Measurements from ENCODE around the gene C16orf87. TPM values are rescaled to one million over a fixed set of nuclear protein-coding genes. Genes with fewer than 3 reads are reported as not detected.

The C16orf87 gene
- total RNA-seq, 1 experiment from 2014 or later: 22.5 TPM

DNA sequence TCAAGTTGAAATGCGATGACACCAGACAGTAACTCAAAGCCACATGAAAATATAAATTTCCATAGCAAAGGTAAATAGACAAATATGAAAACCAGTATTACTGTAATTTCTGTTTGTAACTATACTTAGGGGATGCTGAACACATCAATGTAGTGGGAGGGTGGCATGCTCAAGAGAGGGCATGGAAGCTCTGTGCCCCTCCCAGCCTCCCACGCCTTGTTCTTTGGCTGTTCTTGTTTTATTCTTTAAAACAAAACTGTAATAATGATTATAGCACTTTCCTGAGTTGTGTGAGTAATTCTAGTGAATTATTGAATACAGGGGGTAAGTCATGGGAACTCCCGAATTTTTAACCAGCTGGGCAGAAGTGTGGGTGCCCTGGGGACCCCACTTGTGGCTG lies 42.2 kb upstream of the C16orf87 start:
- ATAC-seq (no peak), DNase-seq (ENCODE audit: low spot score) (no peak)
- Mint-ChIP-seq H3K4me3 (no peak overlapping the region), H3K9me3 (peaks cover 7% of the 10 kb centered on the region), H3K27me3 (ENCODE audit: low read depth) (no peaks in the 10 kb centered on the region), H3K27ac (no peak overlapping the region), H3K36me3 (peaks cover 1% of the 10 kb centered on the region), H3K4me1 (peaks cover 22% of the 10 kb centered on the region)
- ChIA-PET CTCF (interaction anchor here (2.5 kb wide), 1 partner anchor 200 kb away, joined by 6 read pairs; no protein-coding TSS in a partner anchor), POLR2A (interaction anchor here (0.8 kb wide), 1 partner anchor 11 kb away, joined by 3 read pairs; the partner anchor contains the start of gene GPT2)
- TF ChIP-seq, protein P1, sequence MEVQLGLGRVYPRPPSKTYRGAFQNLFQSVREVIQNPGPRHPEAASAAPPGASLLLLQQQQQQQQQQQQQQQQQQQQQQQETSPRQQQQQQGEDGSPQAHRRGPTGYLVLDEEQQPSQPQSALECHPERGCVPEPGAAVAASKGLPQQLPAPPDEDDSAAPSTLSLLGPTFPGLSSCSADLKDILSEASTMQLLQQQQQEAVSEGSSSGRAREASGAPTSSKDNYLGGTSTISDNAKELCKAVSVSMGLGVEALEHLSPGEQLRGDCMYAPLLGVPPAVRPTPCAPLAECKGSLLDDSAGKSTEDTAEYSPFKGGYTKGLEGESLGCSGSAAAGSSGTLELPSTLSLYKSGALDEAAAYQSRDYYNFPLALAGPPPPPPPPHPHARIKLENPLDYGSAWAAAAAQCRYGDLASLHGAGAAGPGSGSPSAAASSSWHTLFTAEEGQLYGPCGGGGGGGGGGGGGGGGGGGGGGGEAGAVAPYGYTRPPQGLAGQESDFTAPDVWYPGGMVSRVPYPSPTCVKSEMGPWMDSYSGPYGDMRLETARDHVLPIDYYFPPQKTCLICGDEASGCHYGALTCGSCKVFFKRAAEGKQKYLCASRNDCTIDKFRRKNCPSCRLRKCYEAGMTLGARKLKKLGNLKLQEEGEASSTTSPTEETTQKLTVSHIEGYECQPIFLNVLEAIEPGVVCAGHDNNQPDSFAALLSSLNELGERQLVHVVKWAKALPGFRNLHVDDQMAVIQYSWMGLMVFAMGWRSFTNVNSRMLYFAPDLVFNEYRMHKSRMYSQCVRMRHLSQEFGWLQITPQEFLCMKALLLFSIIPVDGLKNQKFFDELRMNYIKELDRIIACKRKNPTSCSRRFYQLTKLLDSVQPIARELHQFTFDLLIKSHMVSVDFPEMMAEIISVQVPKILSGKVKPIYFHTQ (CRISPR knock-in tag; IDR thresholded peaks at IDR 0.05): no peak
- TF ChIP-seq, protein P2, sequence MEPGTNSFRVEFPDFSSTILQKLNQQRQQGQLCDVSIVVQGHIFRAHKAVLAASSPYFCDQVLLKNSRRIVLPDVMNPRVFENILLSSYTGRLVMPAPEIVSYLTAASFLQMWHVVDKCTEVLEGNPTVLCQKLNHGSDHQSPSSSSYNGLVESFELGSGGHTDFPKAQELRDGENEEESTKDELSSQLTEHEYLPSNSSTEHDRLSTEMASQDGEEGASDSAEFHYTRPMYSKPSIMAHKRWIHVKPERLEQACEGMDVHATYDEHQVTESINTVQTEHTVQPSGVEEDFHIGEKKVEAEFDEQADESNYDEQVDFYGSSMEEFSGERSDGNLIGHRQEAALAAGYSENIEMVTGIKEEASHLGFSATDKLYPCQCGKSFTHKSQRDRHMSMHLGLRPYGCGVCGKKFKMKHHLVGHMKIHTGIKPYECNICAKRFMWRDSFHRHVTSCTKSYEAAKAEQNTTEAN (CRISPR knock-in tag; IDR thresholded peaks at IDR 0.05): no peak
- TF ChIP-seq SOX15 (CRISPR knock-in tag; IDR thresholded peaks at IDR 0.05) (no peak), USF1 (CRISPR knock-in tag; IDR thresholded peaks at IDR 0.05) (no peak), TP53 (CRISPR knock-in tag; IDR thresholded peaks at IDR 0.05) (no peak), ARID4B (CRISPR knock-in tag; IDR thresholded peaks at IDR 0.05; ENCODE audit: borderline replicate concordance) (no peak), ZNF512 (CRISPR knock-in tag; IDR thresholded peaks at IDR 0.05; ENCODE audit: borderline replicate concordance) (no peak), EMX1 (CRISPR knock-in tag; IDR thresholded peaks at IDR 0.05) (no peak), ETV6 (CRISPR knock-in tag; IDR thresholded peaks at IDR 0.05) (no peak), ZNF416 (CRISPR knock-in tag; IDR thresholded peaks at IDR 0.05) (no peak), MLX (CRISPR knock-in tag; IDR thresholded peaks at IDR 0.05) (no peak), NFATC4 (CRISPR knock-in tag; IDR thresholded peaks at IDR 0.05) (no peak)
- TF ChIP-seq, protein P3, sequence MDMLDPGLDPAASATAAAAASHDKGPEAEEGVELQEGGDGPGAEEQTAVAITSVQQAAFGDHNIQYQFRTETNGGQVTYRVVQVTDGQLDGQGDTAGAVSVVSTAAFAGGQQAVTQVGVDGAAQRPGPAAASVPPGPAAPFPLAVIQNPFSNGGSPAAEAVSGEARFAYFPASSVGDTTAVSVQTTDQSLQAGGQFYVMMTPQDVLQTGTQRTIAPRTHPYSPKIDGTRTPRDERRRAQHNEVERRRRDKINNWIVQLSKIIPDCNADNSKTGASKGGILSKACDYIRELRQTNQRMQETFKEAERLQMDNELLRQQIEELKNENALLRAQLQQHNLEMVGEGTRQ (CRISPR knock-in tag; IDR thresholded peaks at IDR 0.05): no peak
- TF ChIP-seq, protein P4, sequence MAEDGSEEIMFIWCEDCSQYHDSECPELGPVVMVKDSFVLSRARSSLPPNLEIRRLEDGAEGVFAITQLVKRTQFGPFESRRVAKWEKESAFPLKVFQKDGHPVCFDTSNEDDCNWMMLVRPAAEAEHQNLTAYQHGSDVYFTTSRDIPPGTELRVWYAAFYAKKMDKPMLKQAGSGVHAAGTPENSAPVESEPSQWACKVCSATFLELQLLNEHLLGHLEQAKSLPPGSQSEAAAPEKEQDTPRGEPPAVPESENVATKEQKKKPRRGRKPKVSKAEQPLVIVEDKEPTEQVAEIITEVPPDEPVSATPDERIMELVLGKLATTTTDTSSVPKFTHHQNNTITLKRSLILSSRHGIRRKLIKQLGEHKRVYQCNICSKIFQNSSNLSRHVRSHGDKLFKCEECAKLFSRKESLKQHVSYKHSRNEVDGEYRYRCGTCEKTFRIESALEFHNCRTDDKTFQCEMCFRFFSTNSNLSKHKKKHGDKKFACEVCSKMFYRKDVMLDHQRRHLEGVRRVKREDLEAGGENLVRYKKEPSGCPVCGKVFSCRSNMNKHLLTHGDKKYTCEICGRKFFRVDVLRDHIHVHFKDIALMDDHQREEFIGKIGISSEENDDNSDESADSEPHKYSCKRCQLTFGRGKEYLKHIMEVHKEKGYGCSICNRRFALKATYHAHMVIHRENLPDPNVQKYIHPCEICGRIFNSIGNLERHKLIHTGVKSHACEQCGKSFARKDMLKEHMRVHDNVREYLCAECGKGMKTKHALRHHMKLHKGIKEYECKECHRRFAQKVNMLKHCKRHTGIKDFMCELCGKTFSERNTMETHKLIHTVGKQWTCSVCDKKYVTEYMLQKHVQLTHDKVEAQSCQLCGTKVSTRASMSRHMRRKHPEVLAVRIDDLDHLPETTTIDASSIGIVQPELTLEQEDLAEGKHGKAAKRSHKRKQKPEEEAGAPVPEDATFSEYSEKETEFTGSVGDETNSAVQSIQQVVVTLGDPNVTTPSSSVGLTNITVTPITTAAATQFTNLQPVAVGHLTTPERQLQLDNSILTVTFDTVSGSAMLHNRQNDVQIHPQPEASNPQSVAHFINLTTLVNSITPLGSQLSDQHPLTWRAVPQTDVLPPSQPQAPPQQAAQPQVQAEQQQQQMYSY (CRISPR knock-in tag; IDR thresholded peaks at IDR 0.05): no peak
- TF ChIP-seq, protein P5, sequence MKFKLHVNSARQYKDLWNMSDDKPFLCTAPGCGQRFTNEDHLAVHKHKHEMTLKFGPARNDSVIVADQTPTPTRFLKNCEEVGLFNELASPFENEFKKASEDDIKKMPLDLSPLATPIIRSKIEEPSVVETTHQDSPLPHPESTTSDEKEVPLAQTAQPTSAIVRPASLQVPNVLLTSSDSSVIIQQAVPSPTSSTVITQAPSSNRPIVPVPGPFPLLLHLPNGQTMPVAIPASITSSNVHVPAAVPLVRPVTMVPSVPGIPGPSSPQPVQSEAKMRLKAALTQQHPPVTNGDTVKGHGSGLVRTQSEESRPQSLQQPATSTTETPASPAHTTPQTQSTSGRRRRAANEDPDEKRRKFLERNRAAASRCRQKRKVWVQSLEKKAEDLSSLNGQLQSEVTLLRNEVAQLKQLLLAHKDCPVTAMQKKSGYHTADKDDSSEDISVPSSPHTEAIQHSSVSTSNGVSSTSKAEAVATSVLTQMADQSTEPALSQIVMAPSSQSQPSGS (CRISPR knock-in tag; IDR thresholded peaks at IDR 0.05; ENCODE audit: borderline replicate concordance, low read depth): no peak
- TF ChIP-seq, protein P6, sequence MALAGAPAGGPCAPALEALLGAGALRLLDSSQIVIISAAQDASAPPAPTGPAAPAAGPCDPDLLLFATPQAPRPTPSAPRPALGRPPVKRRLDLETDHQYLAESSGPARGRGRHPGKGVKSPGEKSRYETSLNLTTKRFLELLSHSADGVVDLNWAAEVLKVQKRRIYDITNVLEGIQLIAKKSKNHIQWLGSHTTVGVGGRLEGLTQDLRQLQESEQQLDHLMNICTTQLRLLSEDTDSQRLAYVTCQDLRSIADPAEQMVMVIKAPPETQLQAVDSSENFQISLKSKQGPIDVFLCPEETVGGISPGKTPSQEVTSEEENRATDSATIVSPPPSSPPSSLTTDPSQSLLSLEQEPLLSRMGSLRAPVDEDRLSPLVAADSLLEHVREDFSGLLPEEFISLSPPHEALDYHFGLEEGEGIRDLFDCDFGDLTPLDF (CRISPR knock-in tag; IDR thresholded peaks at IDR 0.05): no peak
